ENCODE measurements around the gene HIF1AN.

HIF1AN gene

DNA sequence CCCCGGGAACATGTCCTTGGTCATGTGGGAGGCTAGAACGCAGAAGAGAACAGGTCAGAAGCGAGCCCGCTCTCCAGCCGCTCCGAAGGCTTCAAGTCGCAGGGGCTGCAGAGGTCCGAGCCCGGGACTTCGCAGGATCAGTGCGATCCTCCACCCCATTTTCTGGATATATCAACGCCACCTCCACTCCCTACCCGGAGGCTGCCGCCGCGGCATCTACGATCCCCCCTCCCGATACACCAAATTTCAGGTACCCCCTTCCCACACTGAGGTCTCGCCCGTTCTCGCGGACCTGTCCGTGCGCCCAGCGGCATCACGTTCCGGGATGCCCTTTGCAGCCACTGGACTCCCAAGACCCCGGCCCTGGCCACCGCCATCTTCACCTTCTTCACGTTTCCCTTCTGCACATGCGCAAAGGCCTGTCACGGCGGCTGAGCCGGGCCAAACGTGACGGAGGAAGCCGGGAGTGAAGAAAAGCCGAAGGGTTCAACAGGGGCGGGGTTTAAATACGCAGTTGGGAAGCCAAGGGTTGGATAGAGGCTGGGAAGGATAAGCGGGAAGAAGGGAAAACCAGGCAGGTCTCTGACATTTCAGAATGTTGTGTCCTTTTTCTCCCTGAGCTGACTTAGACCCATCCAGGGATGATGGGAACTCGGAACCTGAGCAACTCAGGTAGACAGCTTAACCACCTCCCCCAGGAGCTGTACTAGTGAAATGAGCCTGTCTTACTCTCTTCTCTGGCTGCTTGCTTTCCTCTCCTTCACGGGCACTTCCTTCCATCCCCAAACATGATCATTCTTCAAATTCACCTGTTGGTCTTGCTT, 6.1 kb upstream of the HIF1AN start, which contains the start of gene NDUFB8:
Gene NDUFB8 (minus strand): TSS at position 397 of the 824 bp plus-strand sequence. CDS start 20 bp downstream, at position 377.
- DNase-seq, result peak; percentile 87 to 90
- TF ChIP-seq POLR2A (IDR thresholded peaks at IDR 0.05; ENCODE audit: low read length) (peak; percentile 83), GATA1 (IDR thresholded peaks at IDR 0.05; ENCODE audit: low read depth, low read length) (no peak)

DNA sequence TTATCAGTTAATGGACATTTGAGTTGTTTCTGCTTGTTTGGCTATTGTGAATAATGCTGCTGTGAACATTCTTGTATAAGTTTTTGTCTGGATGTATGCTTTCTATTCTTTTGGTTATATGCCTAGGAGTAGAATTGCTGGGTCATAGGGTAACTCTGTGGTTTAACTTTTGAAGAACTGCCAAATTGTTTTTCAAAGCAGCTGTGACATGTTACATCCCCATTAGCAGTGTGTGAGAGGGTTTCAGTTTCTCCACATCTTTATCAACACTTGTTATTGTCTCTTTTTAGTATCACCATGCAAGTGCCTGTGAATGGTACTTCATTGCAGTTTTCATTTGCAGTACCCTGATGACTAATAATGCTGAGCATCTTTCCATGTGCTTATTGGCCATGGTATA, 4.0 kb upstream of the HIF1AN start:
- peak in 1 of 2 experiments; percentile 7 for DNase-seq
- TF ChIP-seq POLR2A (IDR thresholded peaks at IDR 0.05; ENCODE audit: low read length) (no peak), GATA1 (IDR thresholded peaks at IDR 0.05; ENCODE audit: low read depth, low read length) (no peak)

DNA sequence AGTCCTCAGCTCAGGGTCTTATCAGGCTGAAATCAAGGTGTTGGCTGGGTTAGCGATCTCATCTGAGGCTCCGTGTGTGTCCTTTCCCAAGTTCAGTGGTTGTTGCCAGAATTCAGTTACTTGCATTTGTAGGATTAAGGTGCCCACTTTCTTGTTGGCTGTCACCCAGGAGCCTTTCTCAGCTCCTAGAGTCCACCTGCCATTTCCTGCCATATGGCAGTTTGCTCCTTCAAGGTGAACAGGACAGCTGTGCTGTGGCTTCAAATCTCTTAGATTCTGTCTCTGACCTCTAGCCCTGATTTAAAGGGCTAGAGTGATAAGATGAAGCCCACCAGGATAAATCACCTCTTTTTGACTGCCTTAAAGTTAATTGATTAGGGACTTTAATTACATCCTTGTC, 1.0 kb upstream of the HIF1AN start:
- peak; percentile 14 to 23 for DNase-seq
- TF ChIP-seq GATA1 (IDR thresholded peaks at IDR 0.05; ENCODE audit: low read depth, low read length) (no peak), POLR2A (IDR thresholded peaks at IDR 0.05; ENCODE audit: low read length) (no peak)

DNA sequence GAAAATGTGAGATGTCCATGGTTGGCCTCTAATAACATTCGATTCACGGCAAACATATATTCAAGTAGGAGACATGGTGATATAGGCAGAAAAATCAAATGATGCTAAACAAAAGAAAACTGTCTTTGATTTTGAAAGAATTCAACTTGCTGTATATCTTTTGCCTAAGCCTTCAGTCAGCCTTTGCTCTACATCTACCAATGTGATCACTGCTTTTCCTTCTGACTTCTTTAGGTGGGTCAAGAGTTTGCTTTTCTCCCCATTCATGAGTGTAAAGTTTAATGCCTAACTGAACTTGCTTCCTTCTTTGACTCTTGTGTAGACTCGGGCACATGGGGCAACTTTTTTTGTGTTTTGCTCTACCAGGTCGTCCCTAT, 417 bp upstream of the HIF1AN start:
- TF ChIP-seq GATA1 (IDR thresholded peaks at IDR 0.05; ENCODE audit: low read depth, low read length) (no peak), POLR2A (IDR thresholded peaks at IDR 0.05; ENCODE audit: low read length) (no peak)

DNA sequence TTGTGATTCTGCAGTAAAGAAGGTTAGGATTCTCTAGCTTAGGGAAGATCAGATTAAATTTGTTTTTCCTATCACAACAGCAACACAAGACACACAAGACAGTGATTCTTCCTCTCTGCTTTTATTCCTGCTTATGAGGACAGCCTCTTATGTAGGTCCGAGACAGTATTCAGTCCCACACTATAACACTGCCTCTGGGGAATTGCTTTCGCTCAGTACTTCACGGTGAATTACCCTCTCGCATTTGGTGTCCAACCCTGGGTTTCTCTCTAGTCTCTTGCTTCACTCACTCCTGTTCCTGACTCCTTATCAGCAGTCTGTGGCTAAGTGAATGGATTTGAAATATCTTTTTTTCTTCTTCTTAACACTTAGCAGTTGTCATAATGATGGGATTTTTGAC, 1.7 kb downstream of the HIF1AN start:
- no peak for TF ChIP-seq POLR2A (IDR thresholded peaks at IDR 0.05; ENCODE audit: low read length)
- TF ChIP-seq GATA1 (IDR thresholded peaks at IDR 0.05; ENCODE audit: low read depth, low read length), result no peak
- DNase-seq, result no peak

More for the DNA sequence above, 417 bp upstream of the HIF1AN start:
- DNase-seq, result no peak

DNA sequence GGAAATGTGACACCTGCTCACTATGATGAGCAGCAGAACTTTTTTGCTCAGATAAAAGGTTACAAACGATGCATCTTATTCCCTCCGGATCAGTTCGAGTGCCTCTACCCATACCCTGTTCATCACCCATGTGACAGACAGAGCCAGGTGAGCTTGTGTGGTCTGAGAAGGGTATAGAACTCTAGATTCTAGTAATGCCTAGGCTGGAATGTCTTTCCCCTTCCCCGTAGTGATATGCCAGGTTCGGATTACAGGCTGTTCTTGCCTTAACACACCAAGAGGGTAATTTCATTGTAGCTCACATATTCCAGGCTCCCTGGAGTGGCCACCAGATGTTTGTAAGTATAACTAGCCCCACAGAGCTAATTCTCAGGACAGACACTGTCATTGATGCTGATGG, 9.2 kb downstream of the HIF1AN start:
- DNase-seq, result no peak
- no peak for TF ChIP-seq POLR2A (IDR thresholded peaks at IDR 0.05; ENCODE audit: low read length)
- no peak for TF ChIP-seq GATA1 (IDR thresholded peaks at IDR 0.05; ENCODE audit: low read depth, low read length)

DNA sequence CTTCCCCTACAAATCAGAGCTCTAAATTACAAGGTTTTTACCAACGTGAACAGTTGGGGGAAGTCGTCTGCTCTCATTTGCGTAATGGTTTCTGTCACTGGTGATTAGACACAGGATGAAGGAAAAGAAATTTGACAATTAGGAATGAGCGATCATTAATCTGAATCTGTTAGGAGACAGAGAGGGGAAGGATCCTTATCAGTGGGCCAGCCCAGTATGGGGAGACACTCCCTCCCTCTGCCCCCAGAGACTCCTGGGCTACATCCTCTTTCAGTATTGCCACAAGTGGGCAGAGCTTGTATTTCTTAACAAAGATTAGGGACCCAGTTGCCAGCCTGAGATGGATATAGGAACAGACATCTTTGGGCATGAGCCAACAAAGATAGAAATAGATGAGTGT, 15.5 kb downstream of the HIF1AN start:
- DNase-seq, result no peak
- no peak for TF ChIP-seq GATA1 (IDR thresholded peaks at IDR 0.05; ENCODE audit: low read depth, low read length)
- TF ChIP-seq POLR2A (IDR thresholded peaks at IDR 0.05; ENCODE audit: low read length), result no peak

DNA sequence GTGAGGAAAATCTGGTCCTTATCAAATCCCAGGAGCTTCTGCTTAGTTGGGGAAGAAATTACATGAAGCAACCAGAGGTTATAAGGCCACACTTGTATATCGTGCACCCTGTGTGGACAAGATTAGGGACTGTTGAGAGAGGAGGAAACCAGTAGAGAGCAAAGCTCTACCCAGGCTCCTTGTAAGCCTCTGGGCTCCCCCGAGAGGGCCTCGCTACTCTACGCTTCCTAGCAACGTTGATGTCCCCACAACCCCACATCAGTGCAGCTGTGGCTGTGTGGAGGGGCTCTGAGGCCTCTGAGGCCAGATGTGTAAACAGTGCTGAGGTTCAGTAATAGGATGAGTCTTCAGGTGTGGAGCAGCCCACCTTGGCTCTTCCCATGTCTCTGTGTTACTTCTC, 16.0 kb downstream of the HIF1AN start:
- no peak for TF ChIP-seq GATA1 (IDR thresholded peaks at IDR 0.05; ENCODE audit: low read depth, low read length)
- TF ChIP-seq POLR2A (IDR thresholded peaks at IDR 0.05; ENCODE audit: low read length), result no peak
- DNase-seq, result no peak

DNA sequence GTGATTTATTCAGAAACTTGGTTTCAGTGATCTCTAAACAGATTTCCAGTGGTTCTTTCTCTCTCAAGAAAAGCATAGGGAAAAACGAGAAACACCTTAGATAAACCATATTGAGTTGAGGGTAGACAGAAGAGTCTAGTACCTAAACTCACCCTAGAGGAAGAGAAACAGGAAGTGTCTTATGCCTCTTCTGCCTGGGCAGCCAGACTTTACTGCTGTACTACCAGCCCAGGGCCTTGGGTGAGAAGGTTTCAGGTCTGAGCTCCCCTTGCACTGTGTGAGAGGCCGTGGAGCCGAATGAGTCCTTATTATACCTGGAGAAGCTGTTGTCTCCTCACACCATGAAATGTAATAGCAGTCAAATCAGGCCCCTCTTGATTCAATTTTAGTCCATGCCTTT, 18.2 kb downstream of the HIF1AN start:
- no peak for DNase-seq
- TF ChIP-seq POLR2A (IDR thresholded peaks at IDR 0.05; ENCODE audit: low read length), result no peak

DNA sequence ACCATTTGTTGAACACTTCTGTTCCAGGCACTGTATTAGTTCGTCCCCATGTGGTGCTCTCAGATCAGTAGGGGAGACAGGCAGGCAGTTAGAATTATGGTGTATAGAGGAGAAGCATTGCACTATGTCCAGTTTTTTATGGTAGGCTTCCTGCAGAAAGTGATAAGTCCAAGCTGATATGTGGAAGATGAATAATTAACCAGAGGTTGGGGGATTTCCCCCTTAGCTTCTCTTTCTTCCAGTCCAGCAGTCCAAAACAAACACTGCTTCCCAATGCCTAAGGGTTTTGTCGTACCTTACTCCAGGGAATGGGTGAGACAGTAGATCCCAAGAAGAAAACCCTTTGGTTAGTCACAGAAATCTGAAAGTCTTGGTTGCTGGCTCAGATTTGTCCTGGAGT, 19.2 kb downstream of the HIF1AN start:
- no peak for TF ChIP-seq POLR2A (IDR thresholded peaks at IDR 0.05; ENCODE audit: low read length)
- no peak for TF ChIP-seq GATA1 (IDR thresholded peaks at IDR 0.05; ENCODE audit: low read depth, low read length)
- DNase-seq, result no peak

DNA sequence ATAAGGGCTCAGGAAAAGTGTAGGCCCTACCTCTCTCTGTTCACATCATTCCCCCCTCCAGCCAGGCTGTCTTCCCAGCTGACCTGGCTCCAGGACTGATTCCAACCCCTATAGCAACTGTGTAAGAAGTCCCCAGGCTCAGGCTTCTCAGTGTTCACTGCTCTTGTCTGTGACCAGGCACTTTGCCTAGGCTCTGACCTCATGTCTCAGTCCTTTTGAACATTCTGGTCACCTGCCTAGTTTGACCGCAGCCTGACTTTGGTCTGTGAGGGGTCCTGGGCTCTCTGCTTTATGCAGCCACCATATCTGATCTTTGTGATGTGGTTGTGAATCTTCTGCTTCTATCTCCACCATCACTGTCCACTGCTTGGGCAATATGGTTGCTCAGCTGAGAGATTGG, 24.5 kb downstream of the HIF1AN start:
- DNase-seq, result no peak
- TF ChIP-seq GATA1 (IDR thresholded peaks at IDR 0.05; ENCODE audit: low read depth, low read length) (no peak), POLR2A (IDR thresholded peaks at IDR 0.05; ENCODE audit: low read length) (no peak)

DNA sequence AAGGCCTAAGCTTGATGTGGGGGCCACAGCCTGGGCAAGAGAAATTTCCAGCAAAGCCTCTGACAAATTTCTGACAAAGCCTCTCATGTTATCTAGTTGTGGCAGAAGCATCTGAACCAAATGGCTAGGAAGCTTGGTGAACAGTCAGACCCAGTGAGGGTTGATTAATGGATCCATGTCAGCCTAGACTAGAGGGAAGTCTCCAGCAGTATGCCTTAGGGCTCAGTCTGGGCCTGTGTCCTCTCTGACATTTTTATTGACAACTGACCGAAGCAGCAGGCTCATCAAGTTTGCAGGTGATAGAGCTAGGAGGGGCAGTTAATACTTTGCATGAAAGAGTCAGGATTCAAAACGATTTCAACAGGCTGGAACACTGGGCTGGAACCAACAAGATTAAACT, 25.3 kb downstream of the HIF1AN start:
- no peak for TF ChIP-seq POLR2A (IDR thresholded peaks at IDR 0.05; ENCODE audit: low read length)
- no peak for TF ChIP-seq GATA1 (IDR thresholded peaks at IDR 0.05; ENCODE audit: low read depth, low read length)
- DNase-seq, result no peak

DNA sequence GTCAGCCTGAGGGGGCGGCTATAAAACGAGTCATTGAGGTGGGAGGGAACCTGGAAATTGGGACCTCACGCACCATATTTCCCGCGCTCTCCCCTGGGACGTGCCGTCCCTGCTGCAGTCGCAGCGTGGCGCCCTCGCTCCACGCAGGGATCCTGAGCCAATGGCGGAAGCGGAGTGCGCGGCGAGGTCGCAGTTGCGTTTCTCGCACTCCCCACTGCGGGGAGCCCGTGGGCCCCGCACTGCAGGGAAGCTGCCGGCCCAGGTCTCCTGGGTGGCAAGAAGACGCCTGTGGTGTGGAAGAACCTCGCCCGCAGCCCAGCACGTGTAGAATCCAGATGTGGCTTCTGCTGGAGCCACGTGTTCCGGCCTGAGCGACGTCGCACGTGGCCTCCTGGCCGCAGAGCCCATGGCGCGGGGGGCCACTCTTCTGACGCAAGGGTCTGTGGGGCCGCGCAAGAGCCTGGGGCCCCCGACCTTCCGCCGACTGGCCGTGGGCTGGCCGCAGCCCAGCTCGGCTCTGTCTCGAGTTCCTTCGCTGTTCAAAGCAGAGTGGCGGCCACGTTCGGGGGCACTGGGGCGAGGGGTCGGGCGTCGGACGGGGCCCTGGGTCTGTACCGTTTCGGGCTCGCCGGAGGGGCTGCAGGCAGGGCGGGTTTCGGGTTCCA, 26.4 kb downstream of the HIF1AN start:
- TF ChIP-seq POLR2A (IDR thresholded peaks at IDR 0.05; ENCODE audit: low read length), result no peak
- TF ChIP-seq GATA1 (IDR thresholded peaks at IDR 0.05; ENCODE audit: low read depth, low read length), result no peak
- peak; percentile 85 to 88 for DNase-seq

DNA sequence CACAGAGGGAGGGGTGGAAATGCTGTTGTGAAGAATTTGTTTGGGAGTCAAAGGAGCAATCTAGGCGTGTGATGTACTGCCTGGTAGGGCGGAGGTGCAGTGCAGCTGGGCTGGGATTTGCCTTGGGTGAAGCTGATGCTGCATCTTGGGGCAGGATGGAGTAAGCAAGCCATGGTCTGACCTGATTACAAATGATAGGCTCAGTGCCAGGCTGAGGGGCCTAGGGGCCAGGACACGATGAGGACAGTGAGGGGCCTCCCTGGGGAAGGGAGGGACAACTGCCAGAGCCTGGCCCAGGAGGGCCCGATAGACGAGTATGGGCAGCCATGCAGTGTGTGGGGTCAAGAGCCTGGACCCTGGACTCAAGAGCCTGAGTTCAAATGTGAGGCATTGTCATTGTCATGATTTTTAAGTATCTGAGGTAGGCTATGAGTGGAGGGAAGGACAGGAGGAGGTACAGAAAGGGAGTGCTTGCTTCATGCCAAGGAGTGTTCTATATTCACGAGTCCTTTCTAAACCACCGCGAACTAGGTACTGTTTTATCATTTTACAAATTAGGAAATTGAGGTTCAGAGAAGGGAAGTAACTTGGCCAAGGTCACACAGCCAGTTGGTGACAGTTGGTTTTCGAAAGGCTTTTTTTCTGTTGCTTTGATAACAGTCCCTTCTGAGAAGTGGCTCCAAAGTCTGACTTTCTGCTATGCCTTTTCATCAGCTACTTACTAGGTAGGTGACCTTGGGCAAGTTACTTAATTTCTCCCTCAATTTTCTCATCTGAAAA, 29.7 kb downstream of the HIF1AN start:
- TF ChIP-seq POLR2A (IDR thresholded peaks at IDR 0.05; ENCODE audit: low read length), result no peak
- no peak for TF ChIP-seq GATA1 (IDR thresholded peaks at IDR 0.05; ENCODE audit: low read depth, low read length)

More for the DNA sequence above, 29.7 kb downstream of the HIF1AN start:
- peak; percentile 15 to 28 for DNase-seq

All from erythroblast (primary cell).